Stimulated activated CD4-positive, alpha-beta T cell treated with anti-CD3 and anti-CD28 coated beads, Interleukin-4, amount 100 ng/mL, for 48 hours (primary cell): ENCODE measurements around the gene HRG.
"Not testable (repeated sequence)": the region's sequence is repeated elsewhere in the genome, so short reads cannot be mapped to it uniquely, and the experiment has no call there.

ENCODE experiments used
- DNase-seq, 2 donors: peaks; one replicate each; pipeline ENCODE4 v3.0.0-alpha.2; 2020; ENCODE audit warnings: low read depth in 2 of 2

The HRG gene, protein sequence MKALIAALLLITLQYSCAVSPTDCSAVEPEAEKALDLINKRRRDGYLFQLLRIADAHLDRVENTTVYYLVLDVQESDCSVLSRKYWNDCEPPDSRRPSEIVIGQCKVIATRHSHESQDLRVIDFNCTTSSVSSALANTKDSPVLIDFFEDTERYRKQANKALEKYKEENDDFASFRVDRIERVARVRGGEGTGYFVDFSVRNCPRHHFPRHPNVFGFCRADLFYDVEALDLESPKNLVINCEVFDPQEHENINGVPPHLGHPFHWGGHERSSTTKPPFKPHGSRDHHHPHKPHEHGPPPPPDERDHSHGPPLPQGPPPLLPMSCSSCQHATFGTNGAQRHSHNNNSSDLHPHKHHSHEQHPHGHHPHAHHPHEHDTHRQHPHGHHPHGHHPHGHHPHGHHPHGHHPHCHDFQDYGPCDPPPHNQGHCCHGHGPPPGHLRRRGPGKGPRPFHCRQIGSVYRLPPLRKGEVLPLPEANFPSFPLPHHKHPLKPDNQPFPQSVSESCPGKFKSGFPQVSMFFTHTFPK

DNA sequence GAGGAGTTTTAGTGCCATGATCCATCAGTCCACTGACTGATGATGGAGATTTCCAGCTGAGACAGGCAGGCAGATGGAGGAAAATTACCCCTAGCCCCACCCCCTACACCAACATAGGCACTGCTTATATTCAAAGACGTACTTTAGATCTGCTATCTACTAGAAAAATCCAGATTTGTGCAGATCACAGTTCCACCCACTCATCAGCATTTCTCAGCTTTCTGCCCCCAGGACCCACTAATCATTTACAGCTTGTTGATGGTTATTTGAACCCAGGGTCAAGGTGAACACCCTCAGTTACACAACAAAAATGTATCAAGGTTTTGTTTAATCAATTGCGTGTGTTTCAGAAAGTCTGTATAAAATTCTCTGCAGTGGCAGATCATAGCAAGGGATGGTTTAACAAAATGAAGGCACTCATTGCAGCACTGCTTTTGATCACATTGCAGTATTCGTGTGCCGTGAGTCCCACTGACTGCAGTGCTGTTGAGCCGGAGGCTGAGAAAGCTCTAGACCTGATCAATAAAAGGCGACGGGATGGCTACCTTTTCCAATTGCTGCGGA, at the start of gene HRG:
Gene HRG (plus strand): TSS at position 390 of the 564 bp plus-strand sequence. CDS start 18 bp downstream, at position 408.
- no peak for DNase-seq

GRCh38 chr3:186616299-186616617, 49.6 kb upstream of the HRG start:
- DNase-seq: no peak

DNA sequence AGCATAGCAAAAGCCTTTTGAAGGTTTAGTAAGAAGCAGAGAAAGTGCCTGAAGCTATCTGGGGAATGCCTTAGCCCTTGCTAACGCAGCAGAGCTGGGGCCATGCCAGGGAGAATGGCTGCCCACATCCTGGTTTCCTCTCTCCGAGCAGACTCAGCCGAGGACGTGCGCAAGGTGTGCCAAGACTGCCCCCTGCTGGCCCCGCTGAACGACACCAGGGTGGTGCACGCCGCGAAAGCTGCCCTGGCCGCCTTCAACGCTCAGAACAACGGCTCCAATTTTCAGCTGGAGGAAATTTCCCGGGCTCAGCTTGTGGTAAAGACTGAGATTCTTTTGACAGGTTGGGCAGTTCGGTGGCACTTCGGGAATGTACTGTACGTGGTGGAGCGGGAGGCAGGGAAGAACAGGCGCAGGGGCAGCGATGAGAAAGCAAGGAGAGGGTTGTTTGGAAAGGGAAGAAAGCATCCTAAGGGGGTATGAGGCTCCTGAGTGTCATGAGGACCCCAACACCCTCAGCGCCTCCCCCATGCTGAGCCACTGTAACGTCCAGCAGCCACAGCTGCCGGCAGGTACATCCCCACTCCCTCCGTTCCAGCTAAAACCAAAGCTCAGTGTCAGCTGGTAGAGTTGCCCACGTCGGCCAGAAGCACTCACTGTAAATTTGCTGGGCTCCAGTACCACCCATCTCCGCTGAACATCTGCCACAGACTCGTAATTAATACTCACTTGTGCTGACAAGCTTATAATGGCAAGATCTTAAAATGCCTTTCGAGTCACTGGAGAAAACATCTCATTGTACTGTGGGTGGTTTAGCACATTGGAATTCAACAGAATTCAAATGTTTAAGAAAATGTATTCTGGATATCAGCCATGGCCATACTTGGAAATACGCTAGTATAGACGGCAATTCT, 48.5 kb upstream of the HRG start:
- peak; percentile 83 for DNase-seq

GRCh38 chr3:186618318-186618938, 47.4 kb upstream of the HRG start:
- DNase-seq: no peak

DNA sequence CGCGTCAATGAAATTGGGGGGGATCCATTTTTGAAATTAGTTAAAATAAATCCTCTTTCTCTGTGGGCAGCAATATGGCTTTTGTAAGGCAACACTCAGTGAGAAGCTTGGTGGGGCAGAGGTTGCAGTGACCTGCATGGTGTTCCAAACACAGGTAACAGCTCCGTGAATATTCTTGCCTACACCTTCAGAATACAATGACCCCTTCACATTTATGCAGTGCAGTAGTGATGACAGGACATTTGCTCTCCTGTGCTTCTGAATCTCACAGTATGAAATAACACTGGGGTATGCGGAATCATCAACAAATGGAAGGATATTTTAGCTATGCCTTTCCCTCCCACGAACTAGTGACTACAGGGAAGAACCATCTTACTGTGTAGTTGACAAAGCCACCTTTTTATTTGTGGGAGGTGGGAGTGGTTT, 46.0 kb upstream of the HRG start:
- DNase-seq: no peak

GRCh38 chr3:186620213-186621092, 45.4 kb upstream of the HRG start:
- no peak for DNase-seq

DNA sequence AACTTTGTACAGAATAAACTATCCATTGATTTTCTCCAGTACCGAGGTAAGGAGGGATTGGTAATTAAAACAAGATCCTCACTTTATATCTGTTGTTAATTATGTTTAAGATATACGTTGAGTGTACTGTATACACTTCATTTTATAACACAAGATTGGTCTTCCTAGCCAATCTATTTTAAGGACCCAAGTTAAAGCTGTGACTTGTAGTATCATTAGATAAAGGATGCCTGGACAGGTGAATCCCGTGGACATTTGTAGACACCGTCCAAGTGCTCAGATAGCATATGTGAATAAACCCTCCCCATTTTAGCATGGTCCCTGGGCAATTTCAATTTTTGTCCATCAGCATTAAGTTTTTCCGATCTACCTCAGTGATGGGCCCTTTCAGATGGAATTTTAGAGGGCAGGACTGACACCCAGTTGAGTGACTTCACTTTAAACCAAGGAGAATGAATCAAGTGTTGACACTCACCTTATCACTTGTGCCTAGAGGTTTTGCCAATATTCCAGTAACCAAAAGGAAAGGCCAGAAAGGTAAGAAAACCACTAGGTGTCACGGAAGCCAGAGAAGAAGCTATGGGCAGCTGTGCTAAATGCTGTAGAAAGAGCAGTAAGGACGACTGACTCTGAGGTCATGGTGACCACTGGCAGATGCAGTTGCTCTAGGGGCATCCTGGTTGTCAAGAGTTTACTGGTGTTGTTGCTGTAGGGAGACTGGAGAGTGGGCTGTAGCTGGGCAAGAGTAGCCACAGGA, 43.7 kb upstream of the HRG start:
- no peak for DNase-seq

DNA sequence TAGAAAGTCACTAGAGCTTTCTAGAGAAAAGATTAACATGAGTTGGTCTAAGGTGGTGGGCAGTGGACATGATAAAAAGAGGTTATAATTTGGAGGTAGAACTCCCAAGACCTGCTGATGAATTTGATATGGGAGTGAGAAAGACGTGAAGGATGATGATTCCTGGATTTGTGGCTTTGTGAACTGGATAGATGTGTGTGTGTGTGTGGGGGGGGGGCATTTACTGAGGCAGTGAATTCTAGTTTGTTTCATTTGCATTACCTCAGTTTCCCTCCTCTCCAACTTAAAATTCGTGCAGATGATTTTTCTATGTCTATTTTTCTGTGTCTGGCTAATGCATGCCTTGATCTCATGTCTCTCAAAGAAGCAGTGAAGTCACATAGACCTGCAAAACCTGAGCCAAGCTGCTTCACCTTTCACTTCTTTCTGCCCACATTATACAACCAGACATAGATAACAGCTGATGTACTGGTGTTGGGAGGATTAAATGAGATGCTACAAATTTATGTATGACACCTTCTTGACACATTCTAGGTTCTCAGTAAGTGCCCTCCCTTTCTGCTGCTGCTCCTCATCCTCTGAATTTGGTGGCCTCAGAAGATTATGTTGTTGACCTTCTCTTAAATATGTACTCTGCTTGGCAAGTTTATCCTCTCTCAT, 43.0 kb upstream of the HRG start:
- DNase-seq: no peak

DNA sequence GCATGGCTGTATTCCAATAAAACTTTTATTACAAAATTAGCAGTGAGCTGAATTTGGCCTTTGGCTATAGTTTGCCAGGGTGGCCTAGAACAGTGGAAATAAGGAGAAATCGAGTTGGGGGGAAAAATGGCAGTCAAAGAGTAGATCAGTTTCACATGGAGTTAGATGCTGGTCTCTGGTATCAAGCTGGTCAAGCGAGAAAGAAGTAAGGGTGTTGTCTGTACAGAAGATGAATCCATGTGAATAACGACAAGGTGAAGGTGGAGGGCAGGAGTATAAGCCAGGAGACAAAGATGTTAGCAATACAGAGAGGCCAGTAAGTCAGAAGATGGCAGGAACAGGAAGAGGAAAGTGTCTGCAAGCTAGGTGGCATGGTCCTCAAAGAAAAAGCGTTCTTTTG, 41.2 kb upstream of the HRG start:
- DNase-seq: no peak

DNA sequence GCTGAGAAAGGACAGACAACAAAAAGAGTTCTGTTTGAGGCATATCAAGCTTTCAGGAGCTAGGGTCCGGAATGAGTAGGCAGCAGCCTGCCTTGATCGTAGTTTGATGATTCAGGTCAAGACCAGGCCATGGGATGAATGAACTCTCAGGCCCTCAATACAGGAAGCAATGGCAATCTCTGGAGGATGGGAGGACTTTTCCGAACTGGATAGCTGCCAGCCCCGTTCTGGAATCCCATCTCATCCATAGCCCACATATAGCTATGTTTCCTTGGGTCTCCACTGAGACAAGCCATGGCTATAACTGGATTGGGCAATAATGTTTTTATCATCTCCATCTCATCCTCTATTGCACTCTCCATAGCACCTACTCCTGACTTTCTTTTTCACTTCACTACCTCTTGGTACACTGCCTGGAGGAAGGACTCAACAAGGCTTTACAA, 40.2 kb upstream of the HRG start:
- no peak for DNase-seq

DNA sequence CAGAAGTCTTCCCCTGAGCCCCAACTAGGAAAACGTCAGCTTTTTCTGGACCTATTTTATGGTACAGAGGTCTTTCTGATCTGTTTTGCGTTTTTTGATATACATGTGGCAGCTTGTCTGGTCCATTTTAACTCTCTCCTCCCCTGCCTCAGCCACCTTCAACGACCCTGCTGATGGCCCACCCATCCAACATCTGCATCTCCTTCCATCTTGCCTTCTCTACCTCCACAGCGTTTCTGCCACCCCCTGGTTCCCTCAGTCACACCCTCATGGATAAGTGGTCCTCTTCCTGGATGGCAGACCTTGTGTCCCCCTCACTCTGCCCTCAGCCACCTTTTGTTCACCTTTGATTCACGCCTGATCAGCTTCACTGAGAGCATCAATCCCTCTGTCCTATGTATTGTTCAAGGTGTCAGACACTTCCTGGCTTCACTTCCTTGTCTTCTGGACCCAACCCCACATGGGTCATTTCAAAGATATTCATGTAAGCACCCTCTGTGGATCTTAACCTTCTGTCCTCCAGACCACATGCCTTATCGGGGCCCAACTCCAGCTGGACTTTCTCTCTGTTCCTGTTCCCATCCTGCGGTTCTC, 39.5 kb upstream of the HRG start:
- no peak for DNase-seq

GRCh38 chr3:186627852-186628414, 37.9 kb upstream of the HRG start:
- DNase-seq: no peak

GRCh38 chr3:186628756-186629155, 37.1 kb upstream of the HRG start:
- DNase-seq: no peak

DNA sequence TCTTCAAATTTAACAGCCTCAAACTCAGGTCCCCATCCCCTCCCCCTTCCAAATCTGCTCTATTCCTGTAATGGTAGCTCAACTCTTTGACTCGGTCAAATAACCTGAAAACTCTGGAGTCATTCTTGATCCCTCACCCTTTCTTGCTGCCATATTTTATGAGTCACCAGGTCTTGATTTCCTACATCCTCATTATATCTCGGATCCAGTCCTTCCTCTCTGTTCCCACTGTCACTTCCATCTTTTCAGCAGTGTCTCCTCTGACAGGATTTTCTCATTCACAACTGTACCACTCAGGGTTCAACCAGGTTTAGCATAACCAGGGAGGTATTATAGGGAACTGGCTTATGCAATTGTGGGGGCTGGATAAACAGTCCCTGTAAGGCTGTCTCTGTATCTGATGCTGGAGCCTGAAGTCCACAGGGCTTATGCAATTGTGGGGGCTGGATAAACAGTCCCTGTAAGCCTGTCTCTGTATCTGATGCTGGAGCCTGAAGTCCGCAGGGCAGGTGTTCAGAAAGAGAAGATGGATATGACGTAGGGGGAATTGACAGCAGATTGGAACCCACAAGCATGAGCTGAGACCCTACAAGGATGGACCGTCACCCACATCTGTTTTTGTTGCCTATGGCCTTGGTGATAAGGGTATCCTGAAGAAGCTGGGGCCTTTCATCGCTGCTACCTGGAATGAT, 34.7 kb upstream of the HRG start:
- no peak for DNase-seq

DNA sequence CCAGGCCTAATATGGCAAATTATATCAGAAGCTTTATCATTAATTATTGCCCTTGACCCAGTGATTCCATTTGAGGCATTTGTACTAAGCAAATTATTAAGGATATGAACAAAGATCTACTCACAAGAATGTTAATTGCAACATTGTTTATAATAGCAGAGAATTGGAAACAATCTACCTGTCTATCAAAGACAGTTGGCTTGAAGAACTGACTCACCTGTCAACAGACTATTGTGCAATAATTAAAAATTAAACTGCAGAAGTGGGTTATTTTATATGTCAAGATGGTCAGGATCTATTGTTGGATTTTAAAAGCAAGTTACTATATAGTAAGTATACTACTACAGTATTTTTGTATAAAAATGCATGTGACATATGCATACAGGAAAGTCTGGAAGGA, 32.3 kb upstream of the HRG start:
- DNase-seq: no peak

- not testable (repeated sequence) for DNase-seq
These were observed 31.6 kb upstream of the HRG start for GRCh38 chr3:186634207-186634606.

DNA sequence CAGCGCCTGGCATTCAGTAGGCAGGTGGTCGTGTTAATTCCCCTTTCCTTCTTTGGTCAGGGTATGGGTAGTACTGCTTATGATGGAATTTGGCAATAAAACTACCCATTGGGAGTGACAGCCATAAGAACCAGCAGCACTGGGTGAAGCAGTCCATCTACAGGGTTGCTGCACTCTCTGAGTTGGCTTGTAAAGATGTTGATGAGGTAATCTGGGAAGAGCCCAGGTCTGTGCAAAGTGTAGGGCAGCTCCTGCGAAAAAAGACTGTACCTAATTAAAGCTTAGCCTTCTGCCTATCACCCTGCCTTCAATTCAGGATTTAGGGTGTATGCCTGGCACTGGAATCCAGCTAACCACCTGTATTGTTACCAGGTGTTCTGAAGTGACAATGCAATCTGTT, 30.3 kb upstream of the HRG start:
- DNase-seq: no peak

DNA sequence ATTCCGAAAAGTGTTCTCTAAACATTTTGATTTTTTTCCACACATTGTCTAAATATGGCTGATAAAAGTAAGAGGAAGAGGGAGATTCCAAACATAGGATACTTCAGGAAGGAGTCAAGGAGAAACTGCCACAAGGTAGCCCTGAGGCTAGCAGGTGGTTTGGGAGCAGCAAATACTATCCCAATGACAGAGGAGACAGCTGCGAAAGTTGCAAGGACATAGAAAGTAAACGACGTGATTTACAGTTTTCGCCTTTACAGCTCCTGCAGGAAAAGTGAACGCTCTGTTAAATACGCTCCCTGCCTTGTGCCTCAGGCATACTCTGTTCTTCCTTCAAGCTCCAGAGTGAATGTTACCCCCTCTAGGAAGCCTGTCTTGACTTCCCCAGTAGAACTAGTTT, 29.3 kb upstream of the HRG start:
- no peak for DNase-seq
